GM19025 (cell line): ENCODE measurements around the gene TMEM253.

Source experiments
- ATAC-seq: cut with Tn5 transposase; IDR thresholded peaks from one replicate; pipeline ENCODE4 v1.9.1; 2021; ENCODE audit warnings: mild to moderate bottlenecking, low read depth, moderate library complexity; ENCODE audit not compliant: unreplicated experiment

TMEM253 gene

GRCh38 chr14:21149641-21150367 is 48.9 kb downstream of the TMEM253 start:
- no peak for ATAC-seq
